Measurements from ENCODE around the gene SEMA6A.

GRCh38 chr5:116564312-116564711, 10.3 kb downstream of the SEMA6A start:
- TF ChIP-seq, protein P1, sequence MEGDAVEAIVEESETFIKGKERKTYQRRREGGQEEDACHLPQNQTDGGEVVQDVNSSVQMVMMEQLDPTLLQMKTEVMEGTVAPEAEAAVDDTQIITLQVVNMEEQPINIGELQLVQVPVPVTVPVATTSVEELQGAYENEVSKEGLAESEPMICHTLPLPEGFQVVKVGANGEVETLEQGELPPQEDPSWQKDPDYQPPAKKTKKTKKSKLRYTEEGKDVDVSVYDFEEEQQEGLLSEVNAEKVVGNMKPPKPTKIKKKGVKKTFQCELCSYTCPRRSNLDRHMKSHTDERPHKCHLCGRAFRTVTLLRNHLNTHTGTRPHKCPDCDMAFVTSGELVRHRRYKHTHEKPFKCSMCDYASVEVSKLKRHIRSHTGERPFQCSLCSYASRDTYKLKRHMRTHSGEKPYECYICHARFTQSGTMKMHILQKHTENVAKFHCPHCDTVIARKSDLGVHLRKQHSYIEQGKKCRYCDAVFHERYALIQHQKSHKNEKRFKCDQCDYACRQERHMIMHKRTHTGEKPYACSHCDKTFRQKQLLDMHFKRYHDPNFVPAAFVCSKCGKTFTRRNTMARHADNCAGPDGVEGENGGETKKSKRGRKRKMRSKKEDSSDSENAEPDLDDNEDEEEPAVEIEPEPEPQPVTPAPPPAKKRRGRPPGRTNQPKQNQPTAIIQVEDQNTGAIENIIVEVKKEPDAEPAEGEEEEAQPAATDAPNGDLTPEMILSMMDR (IDR thresholded peaks at IDR 0.05; ENCODE audit: insufficient read depth, low read length): no peak
- no peak for TF ChIP-seq POLR2AphosphoS5 (IDR thresholded peaks at IDR 0.05; ENCODE audit: low read depth)
